AG09309 (cell line): ENCODE data around the gene UTRN.

Source experiments
- DNase-seq: peaks from one replicate; pipeline ENCODE4 v3.0.0-alpha.2; 2010; ENCODE audit warnings: low read depth
- H3K4me3 ChIP-seq: 2 replicates; pipeline ENCODE4 v1.5.1; 2011; ENCODE audit warnings: mild to moderate bottlenecking, low read depth, low read length, moderate library complexity; ENCODE audit not compliant: control insufficient read depth
- CTCF ChIP-seq: IDR thresholded peaks from 2 replicates; pipeline ENCODE4 v1.5.1; 2011; ENCODE audit warnings: mild to moderate bottlenecking, low read depth, low read length, inconsistent platforms; ENCODE audit not compliant: insufficient read depth, control insufficient read depth; ENCODE audit errors: missing control alignments

Gene UTRN

GRCh38 chr6:144284783-144285547, at the start of gene UTRN:
Gene UTRN, plus strand, starts transcription at chr6:144285335. Its CDS starts 6,494 bp downstream, at chr6:144291829.
- no peak for TF ChIP-seq CTCF
- DNase-seq = peak; percentile 49
- H3K4me3 ChIP-seq = peak within 1 kb of the TSS; percentile 92

- no peak for TF ChIP-seq CTCF
- no peak overlapping the region for H3K4me3 ChIP-seq
- no peak for DNase-seq
Observed at GRCh38 chr6:144244688-144245087, 40.4 kb upstream of the UTRN start.

GRCh38 chr6:144246988-144247387, 38.1 kb upstream of the UTRN start:
- H3K4me3 ChIP-seq = no peak overlapping the region
- no peak for TF ChIP-seq CTCF
- DNase-seq = no peak

- no peak for DNase-seq
- TF ChIP-seq CTCF = no peak
- no peak overlapping the region for H3K4me3 ChIP-seq
Observed at GRCh38 chr6:144248003-144248402, 37.1 kb upstream of the UTRN start.

GRCh38 chr6:144248476-144249301, 36.4 kb upstream of the UTRN start:
- DNase-seq = peak; percentile 84
- H3K4me3 ChIP-seq = no peak overlapping the region
- no peak for TF ChIP-seq CTCF

- TF ChIP-seq CTCF = no peak
- DNase-seq = no peak
- no peak overlapping the region for H3K4me3 ChIP-seq
Observed at GRCh38 chr6:144250276-144250675, 34.9 kb upstream of the UTRN start.
